Middle frontal gyrus (tissue), 1 donor: ENCODE data around the gene RANBP3.
"Not testable (repeated sequence)": the region's sequence is repeated elsewhere in the genome, so short reads cannot be mapped to it uniquely, and the experiment has no call there.

Experiments used
- DNase-seq: peaks from one replicate; pipeline ENCODE4 v3.0.0-alpha.2; 2015; ENCODE audit warnings: low spot score; ENCODE audit errors: extremely low spot score

Gene RANBP3

DNA sequence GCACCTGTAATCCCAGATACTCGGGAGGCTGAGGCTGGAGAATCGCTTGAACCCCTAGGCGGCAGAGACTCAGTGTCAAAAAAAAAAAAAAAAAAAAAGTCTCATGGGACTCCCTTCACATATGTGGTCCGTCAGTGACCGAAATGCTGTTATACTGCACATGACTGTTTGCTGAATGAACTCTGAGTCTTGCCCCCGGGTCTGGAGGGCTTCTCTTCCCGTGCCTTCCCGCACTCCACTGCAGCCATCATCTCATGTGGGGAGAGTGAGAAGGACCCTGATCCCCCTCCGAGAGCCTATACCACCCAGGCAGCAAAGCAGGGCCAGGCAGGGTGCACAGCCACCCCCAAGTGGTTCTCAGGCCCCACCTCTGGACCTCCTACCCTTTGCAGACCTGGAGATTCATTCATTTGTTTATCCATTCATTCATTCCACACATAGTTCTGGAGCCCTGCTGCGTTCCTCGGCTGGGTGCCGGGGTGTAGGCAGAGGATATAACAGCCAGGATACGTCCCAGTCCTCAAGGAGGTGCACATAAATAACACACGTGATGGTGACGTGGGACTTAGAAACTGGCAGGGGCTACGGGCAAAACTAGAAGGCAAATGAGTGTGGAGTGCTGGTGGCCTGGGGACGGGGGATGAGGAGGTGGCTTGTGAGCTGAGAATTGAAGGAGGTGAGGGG lies 88.5 kb downstream of the RANBP3 start:
- DNase-seq, result no peak

GRCh38 chr19:5884065-5884811 lies 93.7 kb downstream of the RANBP3 start:
- not testable (repeated sequence) for DNase-seq

DNA sequence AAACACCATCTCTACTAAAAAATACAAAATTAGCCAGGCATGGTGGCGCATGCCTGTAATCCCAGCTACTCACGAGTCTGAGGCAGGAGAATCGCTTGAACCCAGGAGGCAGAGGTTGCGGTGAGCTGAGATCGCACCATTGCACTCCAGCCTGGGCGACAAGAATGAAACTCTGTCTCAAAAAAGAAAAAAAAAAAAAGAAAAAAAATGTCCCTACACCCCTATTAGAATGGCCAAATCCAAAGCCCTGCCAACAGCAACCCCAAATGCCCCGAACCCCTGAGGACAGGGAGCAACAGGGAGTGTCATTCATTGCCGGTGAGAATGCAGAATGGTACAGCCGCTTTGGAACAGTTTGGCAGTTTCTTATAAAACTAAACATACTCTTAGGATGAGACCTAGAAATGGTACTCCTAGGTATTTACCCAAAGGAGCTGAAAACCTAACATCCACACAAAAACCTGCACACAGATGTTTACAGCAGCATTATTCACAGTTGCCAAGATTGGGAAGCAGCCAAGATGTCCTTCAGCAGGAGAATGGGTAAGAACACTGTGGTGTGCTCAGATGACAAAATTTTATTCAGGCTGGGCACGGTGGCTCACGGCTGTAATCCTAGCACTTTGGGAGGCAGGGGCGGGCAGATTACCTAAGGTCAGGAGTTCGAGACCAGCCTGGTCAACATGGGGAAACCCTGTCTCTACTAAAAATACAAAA lies 94.6 kb downstream of the RANBP3 start:
- not testable (repeated sequence) for DNase-seq

GRCh38 chr19:5882421-5882968 lies 95.4 kb downstream of the RANBP3 start:
- DNase-seq, result no peak

DNA sequence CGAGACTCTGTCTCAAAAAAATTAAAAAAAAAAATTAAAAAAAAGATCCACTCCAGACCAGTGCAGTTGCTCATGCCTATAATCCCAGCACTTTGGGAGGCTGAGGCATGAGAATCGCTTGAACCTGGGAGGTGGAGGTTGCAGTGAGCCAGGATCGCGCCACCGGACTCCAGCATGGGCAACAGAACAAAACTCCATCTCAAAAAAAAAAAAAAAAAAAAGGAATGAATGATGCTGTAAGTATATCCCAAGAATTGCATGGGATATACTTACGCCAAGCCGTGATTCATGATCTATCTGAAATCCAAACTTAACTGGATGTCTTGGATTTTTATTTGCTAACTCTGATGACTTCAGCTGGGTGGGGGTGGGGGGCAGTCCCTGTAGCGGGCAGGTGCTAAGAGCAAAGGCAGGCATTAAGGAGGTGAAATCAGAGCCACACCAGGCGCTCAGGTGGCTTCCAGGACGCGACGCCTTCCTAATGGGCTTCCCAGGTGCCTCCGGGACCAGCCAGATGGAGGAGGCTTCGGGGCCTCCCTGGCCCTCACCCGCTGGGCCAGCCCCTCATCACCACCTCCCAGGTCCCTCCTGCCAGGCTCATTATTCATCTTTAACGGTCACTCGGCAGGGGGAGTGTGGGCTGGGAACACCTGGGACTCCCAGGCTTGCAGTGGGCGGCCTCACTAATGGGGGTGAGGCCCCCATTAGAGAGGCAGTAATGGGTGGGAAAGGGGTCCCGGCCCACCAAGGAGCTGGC lies 96.2 kb downstream of the RANBP3 start:
- no peak for DNase-seq

- no peak for DNase-seq
Observed at GRCh38 chr19:5880604-5881078, 97.3 kb downstream of the RANBP3 start.

DNA sequence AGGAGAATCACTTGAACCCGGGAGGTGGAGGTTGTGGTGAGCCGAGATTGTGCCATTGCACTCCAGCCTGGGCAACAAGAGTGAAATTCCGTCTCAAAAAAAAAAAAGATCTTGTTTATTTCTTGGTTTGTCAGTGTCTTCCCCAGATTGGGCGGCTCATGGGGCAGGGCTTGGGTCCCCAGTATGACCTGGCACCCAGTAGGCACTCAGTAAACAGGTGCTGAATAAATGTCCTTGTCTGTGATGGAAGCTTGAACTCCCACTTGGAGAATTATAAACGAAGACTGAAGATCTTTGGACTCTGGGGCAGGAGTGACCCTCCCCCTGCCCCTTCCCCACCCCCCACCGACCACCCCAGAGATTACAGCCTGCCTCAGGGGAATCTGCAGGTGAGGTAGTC lies 97.7 kb downstream of the RANBP3 start:
- no peak for DNase-seq

GRCh38 chr19:5877882-5878281 lies 100.1 kb downstream of the RANBP3 start:
- DNase-seq, result no peak

DNA sequence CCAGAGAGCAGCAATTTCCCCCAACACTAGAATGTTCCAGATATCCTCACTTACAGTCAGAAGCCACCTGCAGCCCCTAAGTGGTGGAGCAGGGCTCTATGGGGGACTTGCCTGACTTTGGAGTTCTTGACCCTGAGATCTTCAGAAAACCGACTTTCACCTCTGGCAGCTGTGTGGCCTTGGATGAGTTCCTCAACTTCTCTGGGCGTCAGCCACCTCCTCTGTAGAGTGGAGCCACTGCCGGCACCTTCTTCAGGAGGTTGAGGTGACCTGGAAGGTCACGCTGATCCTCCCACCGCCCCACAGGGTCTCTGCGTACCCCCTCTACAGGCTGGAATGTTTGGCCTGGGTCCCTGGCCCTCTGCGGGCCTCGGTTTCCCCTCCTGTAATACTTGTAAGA lies 100.5 kb downstream of the RANBP3 start:
- DNase-seq, result no peak

DNA sequence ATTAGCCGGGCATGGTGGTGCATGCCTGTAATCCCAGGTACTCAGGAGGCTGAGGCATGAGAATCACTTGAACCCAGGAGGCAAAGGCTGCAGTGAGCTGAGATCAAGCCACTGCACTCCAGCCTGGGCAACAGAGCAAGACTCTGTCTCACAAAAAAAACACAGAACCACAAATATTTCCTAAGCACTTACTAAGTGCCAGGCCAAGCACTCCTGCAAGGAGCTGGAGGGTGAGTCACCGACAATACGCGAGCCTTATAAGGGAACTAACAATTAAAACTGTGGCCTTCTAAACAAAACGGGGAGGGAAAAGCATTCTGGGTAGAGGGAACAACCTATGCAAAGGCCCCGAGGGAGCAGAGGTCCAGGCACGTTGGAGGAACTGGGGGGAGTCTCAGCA lies 103.4 kb downstream of the RANBP3 start:
- not testable (repeated sequence) for DNase-seq

GRCh38 chr19:5873617-5874199 lies 104.2 kb downstream of the RANBP3 start:
- no peak for DNase-seq

- no peak for DNase-seq
Observed at GRCh38 chr19:5870986-5871394, 107.0 kb downstream of the RANBP3 start.

DNA sequence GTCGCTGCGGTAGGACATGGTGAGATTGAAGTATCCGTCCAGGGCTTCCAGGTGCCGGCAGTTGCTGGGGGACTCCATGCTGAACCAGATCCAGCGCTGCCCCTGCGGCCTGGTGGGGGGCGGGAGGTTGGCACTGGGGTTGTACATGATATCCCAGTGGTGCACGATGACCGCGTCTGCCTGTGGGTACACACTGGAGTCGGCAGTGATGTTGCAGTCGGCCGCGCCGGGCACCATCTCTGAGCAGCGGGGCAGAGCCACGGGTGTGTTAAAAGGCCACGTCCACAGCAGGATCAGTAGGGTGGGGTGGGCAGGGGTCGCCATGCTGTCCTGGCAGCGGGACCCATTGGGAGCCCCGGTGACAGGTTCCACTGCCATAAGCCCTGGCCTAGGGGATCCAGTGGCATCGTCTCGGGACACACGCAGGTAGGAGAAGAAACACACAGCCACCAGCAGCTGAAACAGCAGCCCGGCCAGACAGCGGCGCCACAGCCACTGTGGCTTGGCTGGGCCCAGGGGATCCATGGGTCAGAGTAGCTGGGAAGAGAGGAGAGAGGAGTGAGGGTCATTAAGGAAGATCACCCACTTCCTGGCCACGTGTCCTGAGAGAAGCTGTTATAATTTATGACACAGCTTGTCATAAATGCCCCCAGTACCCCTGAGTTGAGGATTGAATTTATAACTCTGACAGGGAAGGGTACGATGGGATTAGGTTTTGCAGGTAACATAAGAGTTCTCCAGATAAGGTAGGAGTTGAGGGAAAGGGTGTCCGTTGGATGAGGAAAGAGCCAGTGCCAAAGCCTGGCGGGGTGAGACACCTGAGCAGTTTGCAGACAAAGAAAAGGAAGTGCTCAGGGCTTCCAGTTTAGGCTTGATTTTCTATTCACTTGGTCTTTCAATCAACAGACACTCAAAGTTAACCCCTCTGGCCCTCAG lies 110.5 kb downstream of the RANBP3 start:
- no peak for DNase-seq
